GM10266 (cell line): ENCODE results near the gene MPP7.
"Not testable (repeated sequence)": the region's sequence is repeated elsewhere in the genome, so short reads cannot be mapped to it uniquely, and the experiment has no call there.

Experiments used
- DNase-seq: peaks from one replicate; pipeline ENCODE4 v3.0.0; 2012; ENCODE audit errors: extremely low spot score
- TF ChIP-seq, protein P1 (sequence below): IDR thresholded peaks from 2 replicates; pipeline ENCODE4 v1.5.1; 2012; ENCODE audit warnings: mild to moderate bottlenecking, low read depth; ENCODE audit not compliant: control insufficient read depth, insufficient read depth; ENCODE audit errors: missing control alignments

The MPP7 gene

DNA sequence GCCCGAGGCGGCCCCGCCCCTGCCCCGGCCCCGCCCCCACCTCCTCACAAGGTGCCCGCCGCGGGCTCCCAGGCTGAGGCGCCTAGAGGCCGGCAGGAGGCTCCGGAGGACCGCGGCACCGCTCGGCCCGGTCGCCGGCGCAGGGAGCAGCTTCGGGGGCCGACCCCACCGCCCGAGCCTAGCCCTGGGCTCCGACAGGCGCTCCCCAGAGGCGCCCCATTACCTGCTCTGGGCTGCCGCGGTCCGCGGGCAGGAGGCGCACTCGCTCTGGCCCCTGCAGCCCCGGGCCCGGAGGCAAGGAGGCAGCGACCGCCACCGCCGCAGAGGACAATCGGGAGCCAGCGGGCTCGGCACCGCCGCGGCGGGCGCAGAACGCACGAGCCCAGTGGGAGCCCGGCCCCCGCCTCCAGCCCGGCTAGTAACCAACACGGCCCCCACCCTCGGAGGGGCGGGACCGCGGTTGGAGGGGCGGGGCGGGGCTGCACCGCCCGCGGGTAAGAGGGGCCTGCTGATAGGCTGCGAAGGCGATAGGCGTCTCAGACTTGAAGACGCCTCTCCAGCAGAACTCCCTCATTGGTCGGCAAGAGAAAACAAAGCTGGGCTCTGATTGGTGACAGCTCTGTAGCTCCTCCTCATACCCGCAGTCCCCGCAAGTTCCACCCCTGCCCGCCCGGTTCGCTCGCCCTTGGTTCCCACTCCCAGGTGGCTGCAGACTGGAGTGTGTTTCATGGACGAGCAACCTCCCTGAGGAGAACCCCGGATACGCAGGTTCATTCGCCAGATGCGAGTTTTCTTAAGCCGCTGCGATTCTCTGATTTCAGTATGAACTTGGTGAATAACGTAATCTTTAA lies at the start of gene MPP7:
Gene MPP7 (minus strand): TSS at position 427 of the 851 bp plus-strand sequence. CDS start 64,460 bp downstream, outside the sequence.
- peak; percentile 95 for DNase-seq
- TF ChIP-seq, protein P1, sequence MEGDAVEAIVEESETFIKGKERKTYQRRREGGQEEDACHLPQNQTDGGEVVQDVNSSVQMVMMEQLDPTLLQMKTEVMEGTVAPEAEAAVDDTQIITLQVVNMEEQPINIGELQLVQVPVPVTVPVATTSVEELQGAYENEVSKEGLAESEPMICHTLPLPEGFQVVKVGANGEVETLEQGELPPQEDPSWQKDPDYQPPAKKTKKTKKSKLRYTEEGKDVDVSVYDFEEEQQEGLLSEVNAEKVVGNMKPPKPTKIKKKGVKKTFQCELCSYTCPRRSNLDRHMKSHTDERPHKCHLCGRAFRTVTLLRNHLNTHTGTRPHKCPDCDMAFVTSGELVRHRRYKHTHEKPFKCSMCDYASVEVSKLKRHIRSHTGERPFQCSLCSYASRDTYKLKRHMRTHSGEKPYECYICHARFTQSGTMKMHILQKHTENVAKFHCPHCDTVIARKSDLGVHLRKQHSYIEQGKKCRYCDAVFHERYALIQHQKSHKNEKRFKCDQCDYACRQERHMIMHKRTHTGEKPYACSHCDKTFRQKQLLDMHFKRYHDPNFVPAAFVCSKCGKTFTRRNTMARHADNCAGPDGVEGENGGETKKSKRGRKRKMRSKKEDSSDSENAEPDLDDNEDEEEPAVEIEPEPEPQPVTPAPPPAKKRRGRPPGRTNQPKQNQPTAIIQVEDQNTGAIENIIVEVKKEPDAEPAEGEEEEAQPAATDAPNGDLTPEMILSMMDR: peak; percentile 17

DNA sequence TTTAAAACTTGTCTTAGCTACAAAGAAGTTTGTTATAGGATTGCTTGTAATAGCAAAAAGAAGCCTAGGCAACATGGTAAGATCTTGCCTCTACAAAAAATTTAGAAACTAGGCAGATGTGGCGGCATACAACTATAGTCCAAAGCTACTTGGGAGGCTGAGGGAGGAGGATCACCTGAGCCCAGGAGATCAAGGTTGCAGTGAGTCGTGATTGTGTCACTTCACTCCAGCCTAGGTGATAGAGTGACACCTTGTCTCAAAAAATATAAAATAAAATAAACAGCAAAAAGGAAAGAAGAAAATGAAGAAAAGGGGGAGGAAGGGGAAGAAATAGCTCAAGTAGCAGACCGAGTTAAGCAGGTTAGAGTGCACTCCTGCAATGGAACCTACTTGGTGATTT lies 47.0 kb upstream of the MPP7 start:
- TF ChIP-seq, protein P1: no peak
- DNase-seq: no peak

DNA sequence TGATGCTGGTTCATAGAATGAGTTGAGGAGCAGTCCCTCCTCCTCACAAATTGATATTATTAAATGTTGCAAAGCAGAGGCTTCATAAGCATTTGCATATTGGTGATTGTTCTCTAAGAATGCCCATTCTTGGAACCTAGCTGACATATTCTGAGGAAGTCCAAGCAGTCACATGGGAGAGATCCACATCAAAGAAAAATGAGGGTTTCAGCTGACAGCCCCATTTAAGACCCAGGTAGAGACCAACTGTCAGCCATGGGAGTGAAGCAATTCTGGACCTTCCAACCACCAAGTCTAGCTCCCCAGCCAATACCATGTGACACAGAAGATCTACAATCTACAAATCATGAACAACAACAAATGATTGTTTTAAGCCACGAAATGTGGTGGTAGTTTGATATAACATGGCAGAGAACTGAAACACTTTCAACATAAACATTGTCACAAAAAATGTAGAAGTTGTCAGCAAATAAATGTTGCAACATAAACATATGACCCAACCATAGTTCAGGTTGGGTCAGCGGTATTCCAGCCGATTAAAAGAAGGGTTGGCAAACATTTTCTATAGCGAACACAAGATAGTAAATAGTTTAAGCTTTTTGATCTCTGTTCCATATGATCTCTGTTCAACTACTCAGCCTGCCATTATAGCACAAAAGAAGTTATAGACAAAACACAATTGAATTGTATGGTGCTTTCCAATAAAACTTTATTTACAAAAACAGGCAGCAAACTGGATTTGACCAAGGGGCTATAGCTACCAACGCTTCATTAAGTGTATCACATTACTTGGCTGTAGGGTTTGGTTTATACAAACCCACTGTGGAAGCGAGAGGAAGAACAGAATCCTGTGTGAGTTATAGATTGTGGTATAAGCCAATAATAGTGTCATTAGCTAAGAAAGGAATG lies 41.4 kb upstream of the MPP7 start:
- TF ChIP-seq, protein P1: no peak
- no peak for DNase-seq

DNA sequence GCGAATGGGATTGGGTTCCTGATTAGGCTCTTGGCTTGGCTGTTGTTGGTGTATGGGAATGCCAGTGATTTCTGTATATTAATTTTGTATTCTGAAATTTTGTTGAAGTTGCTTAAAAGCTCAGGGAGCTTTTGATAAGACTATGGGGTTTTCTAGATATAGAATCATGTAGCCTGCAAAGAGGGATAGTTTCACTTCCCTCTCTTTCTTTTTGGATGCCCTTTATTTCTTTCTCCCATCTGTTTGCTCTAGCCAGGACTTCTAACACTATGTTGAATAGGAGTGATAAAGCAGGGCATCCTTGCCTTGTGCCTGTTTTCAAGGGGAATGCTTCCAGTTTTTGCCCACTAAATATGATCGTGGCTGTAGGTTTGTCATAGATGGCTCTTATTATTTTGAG lies 40.4 kb upstream of the MPP7 start:
- DNase-seq: no peak
- TF ChIP-seq, protein P1: no peak

DNA sequence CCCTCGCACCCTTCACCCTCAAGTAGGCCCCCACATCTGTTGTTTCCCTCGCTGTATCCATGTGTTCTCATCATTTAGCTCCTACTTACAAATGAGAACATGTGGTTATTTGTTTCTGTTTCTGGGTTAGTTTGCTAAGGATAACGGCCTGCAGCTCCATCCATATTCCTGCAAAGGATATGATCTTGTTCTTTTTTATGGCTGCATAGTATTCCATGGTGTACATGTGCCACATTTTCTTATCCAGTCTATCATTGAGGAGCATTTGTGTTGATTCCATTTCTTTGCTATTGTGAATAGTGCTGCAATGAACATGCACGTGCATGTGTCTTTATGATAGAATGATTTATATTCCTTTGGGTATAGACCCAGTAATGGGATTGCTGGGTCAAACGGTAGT lies 38.8 kb upstream of the MPP7 start:
- DNase-seq: not testable (repeated sequence)

DNA sequence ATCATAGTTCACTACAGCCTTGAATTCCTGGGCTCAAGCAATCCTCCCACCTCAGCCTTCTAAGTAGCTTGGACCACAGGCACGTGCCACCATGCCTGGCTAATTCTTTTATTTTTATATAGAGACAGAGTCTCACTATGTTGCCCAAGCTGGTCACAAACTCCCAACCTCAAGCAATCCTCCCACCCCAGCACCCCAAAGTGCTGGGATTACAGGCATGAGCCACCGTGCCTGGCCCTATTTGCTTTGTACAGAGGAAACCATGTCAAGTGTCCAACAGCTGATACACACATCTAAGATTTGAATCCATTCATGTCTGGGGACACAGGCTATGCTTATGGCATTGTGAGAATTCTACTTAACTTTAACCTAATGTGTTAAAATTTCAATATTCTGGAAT lies 29.9 kb upstream of the MPP7 start:
- DNase-seq: no peak
- TF ChIP-seq, protein P1: no peak

DNA sequence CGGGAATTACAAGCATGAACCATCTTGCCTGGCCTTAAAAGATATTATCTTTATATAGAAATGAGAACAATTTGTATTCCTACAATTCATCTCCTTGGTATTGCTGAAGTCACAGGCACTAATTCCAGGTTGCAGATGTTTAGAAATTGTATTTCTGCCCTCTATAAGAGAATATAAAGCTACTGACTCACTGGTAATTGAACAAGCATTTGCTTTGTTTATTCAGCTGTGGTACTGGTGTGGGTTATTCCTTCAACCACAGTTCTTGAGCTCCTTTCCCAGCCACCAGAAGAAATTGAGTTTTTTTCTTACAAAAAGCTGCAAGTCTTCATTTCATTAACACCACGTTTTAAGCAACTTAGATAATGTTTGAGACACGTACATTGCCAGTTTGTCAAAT lies 29.0 kb upstream of the MPP7 start:
- no peak for DNase-seq
- TF ChIP-seq, protein P1: no peak
